ENCODE results near the gene ADAM22. TPM values are rescaled to one million over a fixed set of nuclear protein-coding genes. Genes with fewer than 3 reads are reported as not detected.

Gene ADAM22
- total RNA-seq, 1 experiment from 2014 or later, result 10.0 TPM

GRCh38 chr7:88165697-88166096 is 231.6 kb downstream of the ADAM22 start:
- ATAC-seq, result no peak
- H4K20me1 ChIP-seq (ENCODE audit: insufficient read depth), result no peaks in the 10 kb centered on the region
- RAD21 ChIA-PET (ENCODE audit: low non-redundant PET in 1 of 2, low total read pairs in 2 of 2, uncharacterized antibody in 2 of 2, unreplicated experiment in 2 of 2), result no interaction called here
- H3K27ac ChIP-seq (ENCODE audit: low read depth, low read length), result no peak overlapping the region
- no peaks in the 10 kb centered on the region for H3K4me1 ChIP-seq (ENCODE audit: control insufficient read depth in 1 of 2, insufficient read depth in 2 of 2, low read length in 2 of 2)
- intact Hi-C loops (cut with micrococcal nuclease), result no loop called here
- H3K4me2 ChIP-seq (ENCODE audit: low read length), result no peak overlapping the region
- DNase-seq (ENCODE audit: low read depth, low spot score), result no peak
- H3K27me3 ChIP-seq (ENCODE audit: insufficient read depth, low read length), result no peaks in the 10 kb centered on the region
- no peaks in the 10 kb centered on the region for H3K9me3 ChIP-seq (ENCODE audit: control insufficient read depth in 1 of 2, insufficient read depth in 1 of 2, low read depth in 1 of 2, low read length in 2 of 2)
- no peak overlapping the region for H2AFZ ChIP-seq (ENCODE audit: low read depth, low read length, poor library complexity, severe bottlenecking)
- no peaks in the 10 kb centered on the region for H3K79me2 ChIP-seq (ENCODE audit: insufficient read depth, low read length)
- H3K9ac ChIP-seq (ENCODE audit: low read length), result no peak overlapping the region
- TF ChIP-seq CTCF (IDR thresholded peaks at IDR 0.05 in 2 of 3, conservative IDR thresholded peaks at IDR 0.05 in 1 of 3; ENCODE audit: borderline replicate concordance in 1 of 3, insufficient read depth in 1 of 3, low read depth in 2 of 3, low read length in 2 of 3), result no peak
- TF ChIP-seq ATF3 (IDR thresholded peaks at IDR 0.05), result no peak
- no peak for TF ChIP-seq ZFX (IDR thresholded peaks at IDR 0.05)
- no peak for TF ChIP-seq MAX (IDR thresholded peaks at IDR 0.05)
- TF ChIP-seq ZBTB33 (IDR thresholded peaks at IDR 0.05; ENCODE audit: extremely low read depth, insufficient replicate concordance, low read length), result no peak
- TF ChIP-seq CEBPB (IDR thresholded peaks at IDR 0.05; ENCODE audit: low read depth), result no peak
- no peak for TF ChIP-seq ZNF274 (IDR thresholded peaks at IDR 0.05; ENCODE audit: low read depth, low read length)
- no peak for TF ChIP-seq SRF (IDR thresholded peaks at IDR 0.05; ENCODE audit: low read depth)
- no peak for TF ChIP-seq TCF7L2 (IDR thresholded peaks at IDR 0.05; ENCODE audit: borderline replicate concordance, extremely low read depth, insufficient read depth, insufficient read length)
- TF ChIP-seq EGR1 (IDR thresholded peaks at IDR 0.05; ENCODE audit: low read depth), result no peak
- no peak for TF ChIP-seq CBX3 (IDR thresholded peaks at IDR 0.05; ENCODE audit: low read depth)
- TF ChIP-seq YY1 (IDR thresholded peaks at IDR 0.05; ENCODE audit: extremely low read depth, insufficient replicate concordance, low read depth, low read length), result no peak
- no peak for TF ChIP-seq ELF1 (IDR thresholded peaks at IDR 0.05; ENCODE audit: borderline replicate concordance, low read depth)
- TF ChIP-seq FOSL1 (IDR thresholded peaks at IDR 0.05; ENCODE audit: low read depth), result no peak
- TF ChIP-seq RAD21 (IDR thresholded peaks at IDR 0.05; ENCODE audit: low read depth), result no peak
- TF ChIP-seq JUND (IDR thresholded peaks at IDR 0.05), result no peak
- TF ChIP-seq POLR2A (IDR thresholded peaks at IDR 0.05; ENCODE audit: borderline replicate concordance, extremely low read depth, insufficient read depth, insufficient read length), result no peak
- no peak for TF ChIP-seq POLR2AphosphoS5 (IDR thresholded peaks at IDR 0.05; ENCODE audit: low read depth, low read length)
- no peak overlapping the region for H3K4me3 ChIP-seq (replicated peaks in 1 of 2; ENCODE audit: low read depth in 1 of 2, low read length in 2 of 2)
- CTCF ChIA-PET, result no interaction called here
- POLR2A ChIA-PET, result no interaction called here
- H3K36me3 ChIP-seq (ENCODE audit: control insufficient read depth in 1 of 2, insufficient read depth in 2 of 2, low read length in 2 of 2), result no peaks in the 10 kb centered on the region
- no peaks in the 10 kb centered on the region for H3K9me2 ChIP-seq (ENCODE audit: insufficient read depth)
- no TSS peak for BruUV-seq (replicated peaks)
